PC-3 (cell line): ENCODE results near the gene MACROH2A1.

Experiments used
- CTCF ChIP-seq: fragments of 300-600 bp; sonication (generic); conservative IDR thresholded peaks from 2 replicates; pipeline ENCODE4 v1.5.1; 2017; ENCODE audit warnings: antibody characterized with exemption, low read depth, mild to moderate bottlenecking, low read length
- EZH2 ChIP-seq: fragments of 300-600 bp; sonication (generic); IDR thresholded peaks from one replicate; pipeline ENCODE4 v1.6.1; 2017; ENCODE audit warnings: antibody characterized with exemption, mild to moderate bottlenecking, low read length; ENCODE audit not compliant: unreplicated experiment

- TF ChIP-seq CTCF: no peak
- TF ChIP-seq EZH2: no peak
These were observed 11.4 kb downstream of the MACROH2A1 start for GRCh38 chr5:135387629-135387960.
